Stomach (tissue), 4 donors: ENCODE measurements around the gene FBXL17.

Source experiments
- POLR2A ChIP-seq, 4 donors: fragments of 450-650 bp; IDR thresholded peaks; one replicate each; pipeline ENCODE4 v1.6.1; 2016; ENCODE audit warnings: antibody characterized with exemption in 4 of 4, control low read depth in 2 of 4, mild to moderate bottlenecking in 1 of 4, moderate library complexity in 1 of 4
- POLR2AphosphoS5 ChIP-seq, 3 donors: sonication (generic); formaldehyde crosslinking; IDR thresholded peaks; one replicate each; pipeline ENCODE4 v1.6.1; 2016; ENCODE audit warnings: antibody characterized with exemption in 3 of 3
- TF ChIP-seq, protein P1 (sequence below), 7 experiments: fragments of 450-650 bp in 4 of 7; fragments of 200-600 bp in 3 of 7; sonication (generic) in 3 of 7; IDR thresholded peaks; one replicate each; pipeline ENCODE4 v1.5.1; 2016 to 2019; ENCODE audit warnings: antibody characterized with exemption in 7 of 7, control low read depth in 2 of 7, mild to moderate bottlenecking in 1 of 7

DNA sequence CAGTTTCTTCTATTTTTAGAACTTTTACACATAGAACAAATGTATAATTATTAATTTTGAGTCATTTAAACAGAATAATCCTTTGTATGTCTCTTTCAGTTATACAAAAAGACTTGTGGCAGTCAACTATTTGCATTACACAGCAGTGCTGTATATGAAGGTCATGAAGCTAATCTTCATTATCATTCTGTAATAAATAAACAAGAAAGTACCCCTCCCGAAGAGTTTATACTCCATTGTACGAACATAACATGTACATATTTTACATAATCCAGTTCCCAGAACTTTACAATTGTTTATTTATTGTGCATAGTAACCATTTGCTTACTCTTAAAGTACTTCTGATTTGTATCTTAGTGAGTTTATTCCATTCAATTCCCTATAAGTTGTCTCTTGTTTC is 267.9 kb downstream of the FBXL17 start:
- TF ChIP-seq POLR2AphosphoS5 (IDR thresholded peaks at IDR 0.05) (no peak), POLR2A (IDR thresholded peaks at IDR 0.05) (no peak)
- TF ChIP-seq, protein P1, sequence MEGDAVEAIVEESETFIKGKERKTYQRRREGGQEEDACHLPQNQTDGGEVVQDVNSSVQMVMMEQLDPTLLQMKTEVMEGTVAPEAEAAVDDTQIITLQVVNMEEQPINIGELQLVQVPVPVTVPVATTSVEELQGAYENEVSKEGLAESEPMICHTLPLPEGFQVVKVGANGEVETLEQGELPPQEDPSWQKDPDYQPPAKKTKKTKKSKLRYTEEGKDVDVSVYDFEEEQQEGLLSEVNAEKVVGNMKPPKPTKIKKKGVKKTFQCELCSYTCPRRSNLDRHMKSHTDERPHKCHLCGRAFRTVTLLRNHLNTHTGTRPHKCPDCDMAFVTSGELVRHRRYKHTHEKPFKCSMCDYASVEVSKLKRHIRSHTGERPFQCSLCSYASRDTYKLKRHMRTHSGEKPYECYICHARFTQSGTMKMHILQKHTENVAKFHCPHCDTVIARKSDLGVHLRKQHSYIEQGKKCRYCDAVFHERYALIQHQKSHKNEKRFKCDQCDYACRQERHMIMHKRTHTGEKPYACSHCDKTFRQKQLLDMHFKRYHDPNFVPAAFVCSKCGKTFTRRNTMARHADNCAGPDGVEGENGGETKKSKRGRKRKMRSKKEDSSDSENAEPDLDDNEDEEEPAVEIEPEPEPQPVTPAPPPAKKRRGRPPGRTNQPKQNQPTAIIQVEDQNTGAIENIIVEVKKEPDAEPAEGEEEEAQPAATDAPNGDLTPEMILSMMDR (IDR thresholded peaks at IDR 0.05) = no peak
